ENCODE results near the gene SLC4A8. TPM values are rescaled to one million over a fixed set of nuclear protein-coding genes. Genes with fewer than 3 reads are reported as not detected.

The SLC4A8 gene
- total and polyA plus RNA-seq, 9 of the 15 experiments (the other 6 are each of a cell fraction or from before 2014, with no cell fraction given), result 0.04 to 1.5 (median 0.12) TPM; not detected in 2

DNA sequence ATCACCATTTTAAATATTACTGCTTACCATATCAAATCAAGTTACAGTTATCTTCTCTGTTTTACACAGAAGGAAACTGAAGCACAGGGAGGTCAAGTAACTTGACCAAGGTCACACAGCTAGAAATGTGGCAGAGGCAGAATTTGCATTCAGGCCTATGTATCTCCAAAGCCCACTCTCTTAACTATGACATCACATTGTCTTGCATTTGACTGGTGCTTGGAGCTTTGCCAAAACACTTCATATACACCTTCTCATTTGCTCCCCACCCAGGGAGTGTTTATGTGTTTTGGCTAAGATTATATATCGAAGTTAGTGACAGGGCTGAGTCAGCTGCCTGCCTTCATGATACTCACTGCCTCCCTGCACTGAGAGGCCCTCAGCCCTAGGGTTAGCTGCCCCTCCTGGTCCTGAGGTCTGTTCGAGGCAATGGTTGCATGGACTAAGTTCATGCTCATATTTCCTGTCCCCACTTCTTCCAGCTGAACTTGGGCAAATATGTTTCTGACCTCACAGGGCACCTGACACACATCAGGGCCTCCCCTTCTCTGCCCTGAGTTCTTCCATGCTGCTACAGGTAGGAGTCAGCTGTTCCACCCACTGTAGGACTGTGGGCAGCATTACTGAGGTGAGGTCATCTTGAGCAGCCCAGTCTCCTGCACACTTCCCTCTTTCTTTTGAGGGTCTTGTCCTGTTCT, 35.2 kb upstream of the SLC4A8 start (continued):
- TF ChIP-seq, protein P1, sequence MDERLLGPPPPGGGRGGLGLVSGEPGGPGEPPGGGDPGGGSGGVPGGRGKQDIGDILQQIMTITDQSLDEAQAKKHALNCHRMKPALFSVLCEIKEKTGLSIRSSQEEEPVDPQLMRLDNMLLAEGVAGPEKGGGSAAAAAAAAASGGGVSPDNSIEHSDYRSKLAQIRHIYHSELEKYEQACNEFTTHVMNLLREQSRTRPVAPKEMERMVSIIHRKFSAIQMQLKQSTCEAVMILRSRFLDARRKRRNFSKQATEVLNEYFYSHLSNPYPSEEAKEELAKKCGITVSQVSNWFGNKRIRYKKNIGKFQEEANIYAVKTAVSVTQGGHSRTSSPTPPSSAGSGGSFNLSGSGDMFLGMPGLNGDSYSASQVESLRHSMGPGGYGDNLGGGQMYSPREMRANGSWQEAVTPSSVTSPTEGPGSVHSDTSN (CRISPR knock-in tag; IDR thresholded peaks at IDR 0.05; ENCODE audit: low read depth), result no peak
- TF ChIP-seq, protein P1 (tag; conservative IDR thresholded peaks at IDR 0.05; ENCODE audit: low read depth), result peak; percentile 58
- TF ChIP-seq NR2C2 (CRISPR knock-in tag; IDR thresholded peaks at IDR 0.05), result peak; percentile 52; the same call in 1 of the 2 replicates
- no peak for TF ChIP-seq NR2C2 (tag; IDR thresholded peaks at IDR 0.05)
- no peak for TF ChIP-seq NFATC3 (IDR thresholded peaks at IDR 0.05)
- 0 out of 2 replicates have a peak, but pooled peaks have one; percentile 37 for TF ChIP-seq E2F4 (CRISPR knock-in tag; IDR thresholded peaks at IDR 0.05; ENCODE audit: low read depth)
- TF ChIP-seq U2AF1 (optimal IDR thresholded peaks at IDR 0.05; ENCODE audit: low read depth, low read length), result no peak
- TF ChIP-seq ADNP (tag; IDR thresholded peaks at IDR 0.05), result peak; percentile 82
- TF ChIP-seq, protein P2, sequence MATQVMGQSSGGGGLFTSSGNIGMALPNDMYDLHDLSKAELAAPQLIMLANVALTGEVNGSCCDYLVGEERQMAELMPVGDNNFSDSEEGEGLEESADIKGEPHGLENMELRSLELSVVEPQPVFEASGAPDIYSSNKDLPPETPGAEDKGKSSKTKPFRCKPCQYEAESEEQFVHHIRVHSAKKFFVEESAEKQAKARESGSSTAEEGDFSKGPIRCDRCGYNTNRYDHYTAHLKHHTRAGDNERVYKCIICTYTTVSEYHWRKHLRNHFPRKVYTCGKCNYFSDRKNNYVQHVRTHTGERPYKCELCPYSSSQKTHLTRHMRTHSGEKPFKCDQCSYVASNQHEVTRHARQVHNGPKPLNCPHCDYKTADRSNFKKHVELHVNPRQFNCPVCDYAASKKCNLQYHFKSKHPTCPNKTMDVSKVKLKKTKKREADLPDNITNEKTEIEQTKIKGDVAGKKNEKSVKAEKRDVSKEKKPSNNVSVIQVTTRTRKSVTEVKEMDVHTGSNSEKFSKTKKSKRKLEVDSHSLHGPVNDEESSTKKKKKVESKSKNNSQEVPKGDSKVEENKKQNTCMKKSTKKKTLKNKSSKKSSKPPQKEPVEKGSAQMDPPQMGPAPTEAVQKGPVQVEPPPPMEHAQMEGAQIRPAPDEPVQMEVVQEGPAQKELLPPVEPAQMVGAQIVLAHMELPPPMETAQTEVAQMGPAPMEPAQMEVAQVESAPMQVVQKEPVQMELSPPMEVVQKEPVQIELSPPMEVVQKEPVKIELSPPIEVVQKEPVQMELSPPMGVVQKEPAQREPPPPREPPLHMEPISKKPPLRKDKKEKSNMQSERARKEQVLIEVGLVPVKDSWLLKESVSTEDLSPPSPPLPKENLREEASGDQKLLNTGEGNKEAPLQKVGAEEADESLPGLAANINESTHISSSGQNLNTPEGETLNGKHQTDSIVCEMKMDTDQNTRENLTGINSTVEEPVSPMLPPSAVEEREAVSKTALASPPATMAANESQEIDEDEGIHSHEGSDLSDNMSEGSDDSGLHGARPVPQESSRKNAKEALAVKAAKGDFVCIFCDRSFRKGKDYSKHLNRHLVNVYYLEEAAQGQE (IDR thresholded peaks at IDR 0.05; ENCODE audit: borderline replicate concordance), result no peak
- TF ChIP-seq, protein P2 (CRISPR knock-in tag; IDR thresholded peaks at IDR 0.05; ENCODE audit: low read depth), result no peak
- peak; percentile 38 for TF ChIP-seq TBP (optimal IDR thresholded peaks at IDR 0.05; ENCODE audit: low read depth, low read length)
- TF ChIP-seq NFIC (IDR thresholded peaks at IDR 0.05), result peak; percentile 98
- no peak for TF ChIP-seq MAZ (CRISPR knock-in tag; conservative IDR thresholded peaks at IDR 0.05 in 1 of 2, IDR thresholded peaks at IDR 0.05 in 1 of 2)
- TF ChIP-seq SMARCE1 (IDR thresholded peaks at IDR 0.05), result peak; percentile 63; the same call in 1 of the 2 replicates
- TF ChIP-seq MAFG (tag; conservative IDR thresholded peaks at IDR 0.05), result 0 out of 2 replicates have a peak, but pooled peaks have one; percentile 43
- peak; percentile 46 for TF ChIP-seq CHD4 (IDR thresholded peaks at IDR 0.05; ENCODE audit: insufficient read depth, insufficient replicate concordance, low read depth, low read length, poor library complexity, severe bottlenecking)
- no peak for TF ChIP-seq RNF2 (IDR thresholded peaks at IDR 0.05)

Measured in K562 (cell line).